ENCODE results near the gene EGLN2. TPM values are rescaled to one million over a fixed set of nuclear protein-coding genes. Genes with fewer than 3 reads are reported as not detected.

The EGLN2 gene
- total RNA-seq, 1 experiment from 2014 or later = 58.6 TPM

- CTCF ChIA-PET = interaction anchor here (1.0 to 1.8 kb wide), 3 partner anchors 9 to 347 kb away, joined by 3 to 17 read pairs (median 10); partner anchors contain the start of gene RAB4B
- Histone ChIP-seq H3K4me3 (replicated peaks in 1 of 2; ENCODE audit: low read depth in 1 of 2, low read length in 2 of 2) (peak overlapping the region in 1 of 2 experiments; percentile 88; a peak in 2 of 4 replicates), H3K36me3 (ENCODE audit: control insufficient read depth in 1 of 2, insufficient read depth in 2 of 2, low read length in 2 of 2) (peaks cover 7 to 20% of the 10 kb centered on the region in 2 experiments; a peak in 3 of 4 replicates), H3K27me3 (ENCODE audit: insufficient read depth, low read length) (no peaks in the 10 kb centered on the region), H2AFZ (ENCODE audit: low read depth, low read length, poor library complexity, severe bottlenecking) (no peak overlapping the region), H3K9me3 (ENCODE audit: control insufficient read depth in 1 of 2, insufficient read depth in 1 of 2, low read depth in 1 of 2, low read length in 2 of 2) (no peaks in the 10 kb centered on the region), H3K9me2 (ENCODE audit: insufficient read depth) (no peaks in the 10 kb centered on the region), H3K79me2 (ENCODE audit: insufficient read depth, low read length) (peaks cover 31% of the 10 kb centered on the region), H3K4me2 (ENCODE audit: low read length) (peak overlapping the region; percentile 77), H3K4me1 (ENCODE audit: control insufficient read depth in 1 of 2, insufficient read depth in 2 of 2, low read length in 2 of 2) (peaks cover 9 to 32% of the 10 kb centered on the region in 2 experiments), H3K9ac (ENCODE audit: low read length) (peak overlapping the region; percentile 70), H4K20me1 (ENCODE audit: insufficient read depth) (no peaks in the 10 kb centered on the region), H3K27ac (ENCODE audit: low read depth, low read length) (peak overlapping the region; percentile 87)
- no peak for TF ChIP-seq POLR2AphosphoS5 (IDR thresholded peaks at IDR 0.05; ENCODE audit: low read depth, low read length)
- TF ChIP-seq POLR2A (IDR thresholded peaks at IDR 0.05; ENCODE audit: borderline replicate concordance, extremely low read depth, insufficient read depth, insufficient read length) = no peak
- no peak for TF ChIP-seq FOSL1 (IDR thresholded peaks at IDR 0.05; ENCODE audit: low read depth)
- TF ChIP-seq SP1 (IDR thresholded peaks at IDR 0.05; ENCODE audit: low read depth) = no peak
- TF ChIP-seq SRF (IDR thresholded peaks at IDR 0.05; ENCODE audit: low read depth) = no peak
- no peak for TF ChIP-seq MAX (IDR thresholded peaks at IDR 0.05)
- TF ChIP-seq ZFX (IDR thresholded peaks at IDR 0.05) = no peak
- TF ChIP-seq REST (IDR thresholded peaks at IDR 0.05; ENCODE audit: low read depth) = no peak
- TF ChIP-seq EZH2phosphoT487 (IDR thresholded peaks at IDR 0.05; ENCODE audit: borderline replicate concordance) = no peak
- TF ChIP-seq SIN3A (IDR thresholded peaks at IDR 0.05; ENCODE audit: low read depth) = no peak
- TF ChIP-seq ATF3 (IDR thresholded peaks at IDR 0.05) = no peak
- TF ChIP-seq CTCF (IDR thresholded peaks at IDR 0.05 in 2 of 3, conservative IDR thresholded peaks at IDR 0.05 in 1 of 3; ENCODE audit: borderline replicate concordance in 1 of 3, insufficient read depth in 1 of 3, low read depth in 2 of 3, low read length in 2 of 3) = no peak
- TF ChIP-seq ZNF274 (IDR thresholded peaks at IDR 0.05; ENCODE audit: low read depth, low read length) = no peak
- TF ChIP-seq CEBPB (IDR thresholded peaks at IDR 0.05; ENCODE audit: low read depth) = no peak
- TF ChIP-seq RAD21 (IDR thresholded peaks at IDR 0.05; ENCODE audit: low read depth) = no peak
- no peak for TF ChIP-seq TCF7L2 (IDR thresholded peaks at IDR 0.05; ENCODE audit: borderline replicate concordance, extremely low read depth, insufficient read depth, insufficient read length)
- no peak for TF ChIP-seq JUND (IDR thresholded peaks at IDR 0.05)
- TF ChIP-seq YY1 (IDR thresholded peaks at IDR 0.05; ENCODE audit: extremely low read depth, insufficient replicate concordance, low read depth, low read length) = no peak
- TF ChIP-seq CBX3 (IDR thresholded peaks at IDR 0.05; ENCODE audit: low read depth) = no peak
- DNase-seq (ENCODE audit: low read depth, low spot score) = no peak
- RAD21 ChIA-PET (ENCODE audit: low non-redundant PET in 1 of 2, low total read pairs in 2 of 2, uncharacterized antibody in 2 of 2, unreplicated experiment in 2 of 2) = no interaction called here
- BruUV-seq (replicated peaks) = no TSS peak
- POLR2A ChIA-PET = interaction anchor here (1.8 to 2.3 kb wide), 2 partner anchors 19 to 47 kb away, joined by 8 to 19 read pairs; partner anchors contain the start of genes ACTMAP and RAB4B
- ATAC-seq = no peak
- intact Hi-C loops (cut with micrococcal nuclease) = loop anchor here (5.0 kb wide), 1 partner anchor 80 kb away; the partner anchor contains the start of genes COQ8B and ITPKC
These were observed 1.6 kb upstream of the EGLN2 start for GRCh38 chr19:40797166-40797962.

Measured in HCT116 (cell line).